Measurements from ENCODE around the gene AUTS2. TPM values are rescaled to one million over a fixed set of nuclear protein-coding genes. Genes with fewer than 3 reads are reported as not detected.

Gene AUTS2
- total RNA-seq, 1 experiment from 2014 or later = 256 TPM

- Histone ChIP-seq H3K18ac (ENCODE audit: insufficient read length, low read depth, low read length) (no peak overlapping the region), H3K14ac (ENCODE audit: insufficient read depth, low read length) (no peak overlapping the region), H3K4ac (ENCODE audit: low read depth, low read length) (no peak overlapping the region), H2BK15ac (ENCODE audit: low read depth, low read length) (no peak overlapping the region), H2AFZ (ENCODE audit: low read length) (no peak overlapping the region), H3K56ac (ENCODE audit: insufficient read length, low read depth, low read length) (no peak overlapping the region), H3K23ac (ENCODE audit: insufficient read length, low read depth, low read length) (no peak overlapping the region), H2AK5ac (ENCODE audit: insufficient read length, low read length) (no peak overlapping the region), H3K79me2 (ENCODE audit: insufficient read depth, low read length) (no peaks in the 10 kb centered on the region), H4K91ac (ENCODE audit: insufficient read length, low read depth, low read length) (no peak overlapping the region), H2BK20ac (ENCODE audit: low read depth, low read length, poor library complexity, severe bottlenecking) (no peak overlapping the region), H4K5ac (ENCODE audit: insufficient read length, low read depth, low read length) (no peak overlapping the region), H3K9ac (ENCODE audit: extremely low read depth, insufficient read length, low read length) (no peak overlapping the region), H3K4me2 (ENCODE audit: insufficient read depth, insufficient read length, low read length) (no peak overlapping the region), H4K8ac (replicated peaks; ENCODE audit: insufficient read length, low read depth, low read length) (no peak overlapping the region), H3K79me1 (ENCODE audit: insufficient read depth, low read depth, low read length, poor library complexity, severe bottlenecking) (no peaks in the 10 kb centered on the region), H4K20me1 (ENCODE audit: control insufficient read depth, insufficient read depth, insufficient read length) (no peaks in the 10 kb centered on the region), H3K27ac (ENCODE audit: insufficient read length, low read depth, low read length) (no peak overlapping the region), H2BK12ac (ENCODE audit: insufficient read length, low read depth, low read length) (no peak overlapping the region), H2BK5ac (ENCODE audit: insufficient read length, low read length) (no peak overlapping the region), H3K27me3 (ENCODE audit: insufficient read depth, low read length) (no peaks in the 10 kb centered on the region), H3K4me1 (ENCODE audit: insufficient read depth, low read length) (peaks cover 3% of the 10 kb centered on the region; the same call in 1 of the 2 replicates), H3K23me2 (ENCODE audit: insufficient read length, low read depth, low read length, poor library complexity, severe bottlenecking) (no peaks in the 10 kb centered on the region), H2BK120ac (ENCODE audit: low read depth, low read length, poor library complexity, severe bottlenecking) (no peak overlapping the region), H3K9me3 (ENCODE audit: control insufficient read depth, low read depth, low read length) (no peaks in the 10 kb centered on the region), H3T11ph (ENCODE audit: low read length) (no peak overlapping the region)
- Mint-ChIP-seq H3K27me3 (ENCODE audit: low read depth) (no peaks in the 10 kb centered on the region; the same call in 1 of the 2 replicates), H3K36me3 (ENCODE audit: insufficient read depth in 1 of 3, low read depth in 3 of 3) (no peaks in the 10 kb centered on the region), H3K4me1 (peaks cover 19 to 23% of the 10 kb centered on the region in 2 experiments), H3K27ac (no peak overlapping the region), H3K9me3 (no peaks in the 10 kb centered on the region), H3K4me3 (no peak overlapping the region)
- WGBS (ENCODE audit: extremely low coverage, insufficient read length, low lambda C conversion rate) = no CpG with 5 or more reads among the region's 4 CpGs
- TF ChIP-seq CTCF (conservative IDR thresholded peaks at IDR 0.05) = no peak
- no peak for DNase-seq
These were observed 429.6 kb downstream of the AUTS2 start for GRCh38 chr7:70027867-70028266.

Measured in H9 (cell line).